Transverse colon (tissue), 4 donors: ENCODE measurements around the gene TARS2.

Experiments used
- EP300 ChIP-seq: sonication (generic); formaldehyde crosslinking; IDR thresholded peaks from one replicate; pipeline ENCODE4 v1.6.1; 2017; ENCODE audit warnings: antibody characterized with exemption, low read depth
- POLR2AphosphoS5 ChIP-seq, 3 donors: sonication (generic); formaldehyde crosslinking; IDR thresholded peaks; one replicate each; pipeline ENCODE4 v1.6.1; 2016; ENCODE audit warnings: antibody characterized with exemption in 3 of 3
- TF ChIP-seq, protein P1 (sequence below), 5 experiments: fragments of 200-600 bp in 3 of 5; fragments of 450-650 bp in 2 of 5; sonication (generic) in 3 of 5; IDR thresholded peaks; 1 replicate in 2 of 5; 2 replicates in 3 of 5; pipeline ENCODE4 v1.5.1; 2016 to 2017; ENCODE audit warnings: antibody characterized with exemption in 5 of 5, inconsistent platforms in 3 of 5, mild to moderate bottlenecking in 2 of 5, moderate library complexity in 1 of 5

DNA sequence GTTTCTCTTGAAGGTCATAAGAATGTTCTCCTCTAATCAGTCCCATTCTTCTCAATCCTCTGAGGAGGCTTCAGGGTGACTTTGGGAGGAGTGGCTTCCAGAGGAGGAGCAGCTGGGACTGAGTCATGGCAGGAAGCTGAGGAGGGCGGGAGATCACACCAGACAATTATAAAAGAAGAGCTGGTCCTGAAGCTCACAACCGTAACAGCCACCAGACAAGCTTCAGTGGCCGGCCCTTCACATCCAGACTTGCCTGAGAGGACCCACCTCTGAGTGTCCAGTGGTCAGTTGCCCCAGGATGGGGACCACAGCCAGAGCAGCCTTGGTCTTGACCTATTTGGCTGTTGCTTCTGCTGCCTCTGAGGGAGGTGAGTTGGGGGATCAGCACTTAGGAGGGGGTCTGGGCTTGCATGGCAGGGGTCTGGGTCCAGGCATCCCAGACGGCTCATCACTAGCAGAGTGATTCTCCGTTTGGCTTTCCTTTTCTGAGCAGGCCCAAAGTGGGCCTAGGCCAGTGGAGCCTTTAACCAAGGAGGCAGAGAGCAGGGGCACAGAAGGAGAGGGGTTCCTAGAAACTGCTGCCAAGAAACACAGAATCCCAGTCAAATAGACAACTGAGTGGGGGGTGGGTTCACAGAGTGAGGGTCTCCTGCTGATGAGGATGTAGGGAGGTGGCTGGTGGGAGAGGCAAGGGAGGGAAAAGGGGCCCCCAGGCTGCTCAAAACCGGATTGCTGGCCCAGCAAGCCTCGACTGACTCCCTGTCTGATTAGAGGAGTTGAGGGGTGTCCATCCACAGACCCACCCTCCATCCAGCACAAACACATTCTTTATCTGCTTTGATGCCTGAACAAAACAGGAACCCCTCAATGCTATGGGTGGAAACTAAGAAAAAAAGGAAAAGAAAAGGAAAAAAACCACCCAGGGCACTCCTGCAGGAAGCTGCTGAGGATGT lies 21.0 kb downstream of the TARS2 start, which contains the start of gene ECM1:
- TF ChIP-seq EP300 (no peak), POLR2AphosphoS5 (IDR thresholded peaks at IDR 0.05) (no peak)
- TF ChIP-seq, protein P1, sequence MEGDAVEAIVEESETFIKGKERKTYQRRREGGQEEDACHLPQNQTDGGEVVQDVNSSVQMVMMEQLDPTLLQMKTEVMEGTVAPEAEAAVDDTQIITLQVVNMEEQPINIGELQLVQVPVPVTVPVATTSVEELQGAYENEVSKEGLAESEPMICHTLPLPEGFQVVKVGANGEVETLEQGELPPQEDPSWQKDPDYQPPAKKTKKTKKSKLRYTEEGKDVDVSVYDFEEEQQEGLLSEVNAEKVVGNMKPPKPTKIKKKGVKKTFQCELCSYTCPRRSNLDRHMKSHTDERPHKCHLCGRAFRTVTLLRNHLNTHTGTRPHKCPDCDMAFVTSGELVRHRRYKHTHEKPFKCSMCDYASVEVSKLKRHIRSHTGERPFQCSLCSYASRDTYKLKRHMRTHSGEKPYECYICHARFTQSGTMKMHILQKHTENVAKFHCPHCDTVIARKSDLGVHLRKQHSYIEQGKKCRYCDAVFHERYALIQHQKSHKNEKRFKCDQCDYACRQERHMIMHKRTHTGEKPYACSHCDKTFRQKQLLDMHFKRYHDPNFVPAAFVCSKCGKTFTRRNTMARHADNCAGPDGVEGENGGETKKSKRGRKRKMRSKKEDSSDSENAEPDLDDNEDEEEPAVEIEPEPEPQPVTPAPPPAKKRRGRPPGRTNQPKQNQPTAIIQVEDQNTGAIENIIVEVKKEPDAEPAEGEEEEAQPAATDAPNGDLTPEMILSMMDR (IDR thresholded peaks at IDR 0.05): no peak
